NT2/D1 (cell line): ENCODE data around the gene AQP1.

Source experiments
- YY1 ChIP-seq: IDR thresholded peaks from 2 replicates; pipeline ENCODE4 v1.6.1; 2011; ENCODE audit not compliant: insufficient read length, insufficient read depth
- ZNF274 ChIP-seq: IDR thresholded peaks from 2 replicates; pipeline ENCODE4 v1.6.1; 2011; ENCODE audit warnings: mild to moderate bottlenecking, low read depth, low read length

DNA sequence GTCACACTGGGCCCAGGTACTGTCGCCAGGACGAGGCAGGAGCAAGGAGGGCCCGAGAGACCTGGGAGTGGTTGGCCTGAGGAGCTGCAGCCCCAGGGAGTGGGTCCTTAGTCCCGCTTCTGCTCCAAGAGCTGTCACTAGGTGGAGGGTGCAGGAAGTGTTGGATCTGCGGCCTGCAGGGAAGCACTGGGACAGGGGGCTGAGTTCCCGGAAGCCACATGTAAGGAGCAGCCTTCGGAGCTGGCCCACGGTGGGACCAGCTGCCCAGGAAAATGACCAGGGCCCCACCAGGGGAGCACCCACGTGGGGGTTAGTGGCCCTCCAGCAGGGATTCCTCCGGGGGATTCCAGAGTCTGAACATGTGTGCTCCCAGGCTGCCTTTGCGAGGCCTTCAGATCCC is 9.2 kb upstream of the AQP1 start:
- TF ChIP-seq ZNF274 (no peak), YY1 (no peak)
